Right lobe of liver (tissue), 6 donors: ENCODE results near the gene DAAM1. TPM values are rescaled to one million over a fixed set of nuclear protein-coding genes. Genes with fewer than 3 reads are reported as not detected.

Source experiments
- ATAC-seq, 4 donors: fragments of 200-7000 bp; cut with Tn5 transposase; one replicate each; pipeline ENCODE4 v1.9.1; 2020; ENCODE audit warnings: mild to moderate bottlenecking in 4 of 4, moderate library complexity in 4 of 4
- DNase-seq, 3 donors: peaks; one replicate each; pipeline ENCODE4 v3.0.0-alpha.2; 2020
- H3K27ac ChIP-seq, 3 donors: fragments of 200-600 bp; one replicate each; pipeline ENCODE4 v1.8.0; 2022
- H3K27me3 ChIP-seq, 2 donors: fragments of 200-600 bp; one replicate each; pipeline ENCODE4 v1.8.0; 2022
- H3K36me3 ChIP-seq, 4 donors: fragments of 200-600 bp; sonication (generic) in 1 of 4; one replicate each; pipeline versions ENCODE4 v1.5.1 to v1.8.0; 2017 to 2022; ENCODE audit warnings: control low read depth in 1 of 4
- H3K4me1 ChIP-seq, 4 donors: fragments of 200-600 bp; sonication (generic) in 1 of 4; one replicate each; pipeline versions ENCODE4 v1.5.1 to v1.8.0; 2017 to 2022; ENCODE audit warnings: control low read depth in 1 of 4
- H3K4me3 ChIP-seq, 3 donors: fragments of 200-600 bp; one replicate each; pipeline ENCODE4 v1.8.0; 2022
- H3K9me3 ChIP-seq, 4 donors: fragments of 200-600 bp; sonication (generic) in 1 of 4; one replicate each; pipeline versions ENCODE4 v1.5.1 to v1.8.0; 2017 to 2022; ENCODE audit warnings: control low read depth in 1 of 4
- POLR2A ChIP-seq: fragments of 450-650 bp; IDR thresholded peaks from one replicate; pipeline ENCODE4 v1.6.1; 2017; ENCODE audit warnings: antibody characterized with exemption, mild to moderate bottlenecking
- WGBS: methylation state at CpG from one replicate; pipeline ENCODE4 v1.1.6; 2018; ENCODE audit warnings: low coverage, low lambda C conversion rate; ENCODE audit not compliant: insufficient coverage; ENCODE audit errors: missing lambda C conversion rate; 5-methylcytosine and 5-hydroxymethylcytosine counted together
- intact Hi-C, 2 donors: fragments of 100-400 bp; cut with DNase I; formaldehyde crosslinking; loops; one replicate each; pipeline versions ENCODE4 v1.11.2 to v1.14.1; 2022
- total RNA-seq, 6 experiments: library from RNA; depleted of rRNA in 2 of 6; stranded (reverse); fragments of >200 nt in 2 of 6; fragmentation: NEBNext Ultra II Directional in 3 of 6; extraction: Animal tissue kit (Norgen Biotek cat#: 25700) in 3 of 6; gene quantifications; one replicate each; pipeline versions ENCODE4 v1.1.0 to v1.2.4, GENCODE V29; 2016 to 2023
- TF ChIP-seq, protein P1 (sequence below), 4 donors: fragments of 200-600 bp in 3 of 4; fragments of 450-650 bp in 1 of 4; IDR thresholded peaks; one replicate each; pipeline versions ENCODE4 v1.5.1 to v1.8.0; 2016 to 2022; ENCODE audit warnings: antibody characterized with exemption in 4 of 4, mild to moderate bottlenecking in 2 of 4
- donor health status: DM: no; HTN: yes; CAD: no.
- donor health status: DM: no; HTN: no; CAD: no.
- donor health status: DM: no; HTN: no; CAD: no.
- donor health status: DM: no; HTN: yes; CAD: no.
- donor health status: DM: no; HTN: yes; CAD: no.

DAAM1 gene
- total RNA-seq, 6 experiments from 2014 or later: 17.2 to 43.6 (median 25.3) TPM

DNA sequence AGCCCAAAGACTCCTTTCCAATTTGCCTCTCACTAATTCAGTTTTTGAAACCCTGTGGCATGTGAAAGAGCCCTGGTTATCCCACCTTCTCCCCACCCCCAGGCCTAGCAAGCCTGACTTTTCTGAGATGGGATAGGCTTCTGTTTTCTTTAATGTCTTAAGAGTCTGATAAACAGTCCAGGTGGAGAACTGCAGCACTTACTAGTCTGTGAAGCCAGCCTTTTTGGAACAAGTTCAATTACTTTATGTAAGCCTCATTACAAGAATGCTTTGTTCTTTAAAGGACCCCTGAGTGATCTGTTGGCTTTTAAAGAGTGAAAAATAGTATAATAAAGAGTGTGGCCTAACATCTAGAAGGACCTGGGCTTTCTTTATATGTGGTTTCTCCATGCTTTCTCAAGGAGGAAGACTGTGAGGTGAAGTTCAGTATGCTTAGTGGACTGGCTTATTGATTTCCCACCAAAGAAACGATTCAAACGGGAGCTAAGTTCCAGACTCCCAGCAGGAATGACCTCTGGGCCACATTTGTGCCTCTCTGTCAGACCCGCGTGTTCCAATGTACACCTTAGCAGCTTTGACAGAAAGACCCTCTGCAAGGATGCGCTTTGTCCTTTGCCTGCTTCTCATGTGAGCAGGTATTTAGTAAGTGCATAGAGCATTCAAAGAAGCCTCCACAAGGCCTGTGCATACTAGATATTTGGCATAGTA is 129.5 kb downstream of the DAAM1 start:
- Histone ChIP-seq H3K9me3 (no peaks in the 10 kb centered on the region), H3K27me3 (no peaks in the 10 kb centered on the region), H3K4me1 (peaks cover 2 to 64% (median 27%) of the 10 kb centered on the region in 4 donors), H3K4me3 (no peak overlapping the region), H3K27ac (peak overlapping the region in 1 of 3 donors; percentile 60), H3K36me3 (peaks cover 0 to under 1% (median 0%) of the 10 kb centered on the region in 4 donors)
- intact Hi-C loops: no loop called here
- WGBS: 18% methylated on average over 5 of the region's 5 CpGs
- no peak for TF ChIP-seq POLR2A
- TF ChIP-seq, protein P1, sequence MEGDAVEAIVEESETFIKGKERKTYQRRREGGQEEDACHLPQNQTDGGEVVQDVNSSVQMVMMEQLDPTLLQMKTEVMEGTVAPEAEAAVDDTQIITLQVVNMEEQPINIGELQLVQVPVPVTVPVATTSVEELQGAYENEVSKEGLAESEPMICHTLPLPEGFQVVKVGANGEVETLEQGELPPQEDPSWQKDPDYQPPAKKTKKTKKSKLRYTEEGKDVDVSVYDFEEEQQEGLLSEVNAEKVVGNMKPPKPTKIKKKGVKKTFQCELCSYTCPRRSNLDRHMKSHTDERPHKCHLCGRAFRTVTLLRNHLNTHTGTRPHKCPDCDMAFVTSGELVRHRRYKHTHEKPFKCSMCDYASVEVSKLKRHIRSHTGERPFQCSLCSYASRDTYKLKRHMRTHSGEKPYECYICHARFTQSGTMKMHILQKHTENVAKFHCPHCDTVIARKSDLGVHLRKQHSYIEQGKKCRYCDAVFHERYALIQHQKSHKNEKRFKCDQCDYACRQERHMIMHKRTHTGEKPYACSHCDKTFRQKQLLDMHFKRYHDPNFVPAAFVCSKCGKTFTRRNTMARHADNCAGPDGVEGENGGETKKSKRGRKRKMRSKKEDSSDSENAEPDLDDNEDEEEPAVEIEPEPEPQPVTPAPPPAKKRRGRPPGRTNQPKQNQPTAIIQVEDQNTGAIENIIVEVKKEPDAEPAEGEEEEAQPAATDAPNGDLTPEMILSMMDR (IDR thresholded peaks at IDR 0.05): no peak
- ATAC-seq: peak in 1 of 4 donors; percentile 3
- no peak for DNase-seq

DNA sequence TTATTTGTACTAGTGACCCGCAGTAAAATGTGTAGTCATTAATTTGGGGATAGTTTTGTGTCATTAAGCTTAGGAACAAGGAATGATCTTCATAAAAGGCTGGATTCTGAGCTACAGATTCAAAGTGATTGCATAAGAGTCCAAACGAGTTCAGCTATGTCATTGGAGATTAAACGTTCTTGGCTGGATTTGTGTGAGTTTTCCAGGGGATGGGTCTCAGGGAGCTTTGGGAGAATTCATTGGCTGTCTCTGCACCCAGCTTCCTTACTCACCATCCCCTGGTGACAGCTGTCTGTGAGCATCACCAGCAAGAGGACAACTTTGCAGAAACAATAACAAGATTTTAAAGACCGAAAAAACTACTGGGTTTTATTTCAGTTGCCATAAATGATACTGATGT is 130.4 kb downstream of the DAAM1 start:
- intact Hi-C loops: no loop called here
- no peak overlapping the region for H3K4me3 ChIP-seq
- H3K4me1 ChIP-seq: peaks cover 2 to 55% (median 22%) of the 10 kb centered on the region in 4 donors
- TF ChIP-seq, protein P1 (IDR thresholded peaks at IDR 0.05): no peak
- no peak for TF ChIP-seq POLR2A
- no peaks in the 10 kb centered on the region for H3K27me3 ChIP-seq
- H3K36me3 ChIP-seq: peaks cover 0 to 6% (median 0%) of the 10 kb centered on the region in 4 donors
- peak overlapping the region in 1 of 3 donors; percentile 60 for H3K27ac ChIP-seq
- DNase-seq: no peak
- H3K9me3 ChIP-seq: no peaks in the 10 kb centered on the region
- peak; percentile 28 to 60 (median 55) for ATAC-seq
- WGBS: 41% methylated on average over 4 of the region's 4 CpGs

DNA sequence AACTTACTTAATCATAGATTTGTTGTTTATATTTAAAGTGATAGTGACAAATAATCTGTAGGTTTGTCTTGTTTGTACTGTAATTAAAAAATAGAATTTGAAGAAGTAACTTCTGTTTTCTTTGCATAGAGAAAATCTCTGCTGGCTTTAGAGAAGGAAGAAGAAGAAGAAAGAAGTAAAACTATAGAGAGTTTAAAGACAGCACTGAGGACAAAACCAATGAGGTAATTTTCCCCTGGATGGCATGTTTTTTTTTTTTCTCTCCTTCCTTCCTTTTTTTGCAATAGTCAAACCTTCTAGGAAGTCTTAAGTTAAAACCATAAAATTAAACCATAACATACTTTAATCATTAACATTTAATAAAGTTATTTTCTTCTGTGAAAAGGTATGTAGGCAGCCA is 131.9 kb downstream of the DAAM1 start:
- intact Hi-C loops: no loop called here
- Histone ChIP-seq H3K27me3 (no peaks in the 10 kb centered on the region), H3K9me3 (no peaks in the 10 kb centered on the region), H3K4me3 (no peak overlapping the region), H3K36me3 (peaks cover 0 to 6% (median 0%) of the 10 kb centered on the region in 4 donors), H3K4me1 (peaks cover 0 to 42% (median 15%) of the 10 kb centered on the region in 4 donors), H3K27ac (peak overlapping the region in 2 of 3 donors; percentile 2 to 21)
- ATAC-seq (no peak), DNase-seq (no peak)
- TF ChIP-seq POLR2A: no peak
- TF ChIP-seq, protein P1 (IDR thresholded peaks at IDR 0.05): no peak

DNA sequence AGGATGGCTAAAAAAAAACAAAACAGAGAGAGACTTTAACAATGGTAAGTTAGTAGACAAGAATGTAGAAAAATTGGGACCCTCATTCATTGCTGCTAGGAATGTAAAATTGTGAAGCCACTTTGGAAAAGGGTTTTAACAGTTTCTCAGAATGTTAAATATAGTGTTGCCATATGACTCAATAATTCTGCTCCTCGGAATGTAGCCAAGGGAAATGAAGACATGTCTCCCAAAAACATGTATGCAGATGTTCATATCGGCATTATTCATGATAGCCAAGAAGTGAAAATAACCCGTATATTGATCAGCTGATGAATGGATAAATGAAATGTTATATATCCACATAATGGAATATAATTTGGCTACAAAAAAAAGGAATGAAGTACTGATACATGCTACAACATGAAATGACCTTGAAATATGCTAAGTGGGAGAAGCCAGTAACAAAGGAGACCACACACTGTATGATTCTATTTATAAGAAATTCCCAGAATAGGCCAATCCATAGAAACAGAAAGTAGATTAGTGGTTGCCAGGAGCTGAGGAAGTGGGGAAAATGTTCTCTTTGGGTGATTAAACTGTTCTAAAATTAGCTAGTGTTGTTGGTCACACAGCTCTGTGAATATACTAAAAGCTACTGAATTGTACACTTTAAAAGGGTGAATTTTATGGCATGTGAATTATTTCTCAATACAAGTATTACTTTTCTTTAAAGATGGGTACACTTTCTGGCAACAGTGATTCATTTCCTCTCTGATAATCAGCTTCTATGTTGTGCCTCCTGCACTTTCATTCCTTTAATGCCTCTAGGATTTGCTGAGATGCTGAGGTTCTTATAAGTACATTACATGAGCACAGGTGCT is 132.5 kb downstream of the DAAM1 start:
- 41% methylated on average over 3 of the region's 3 CpGs for WGBS
- TF ChIP-seq POLR2A: no peak
- TF ChIP-seq, protein P1 (IDR thresholded peaks at IDR 0.05): no peak
- Histone ChIP-seq H3K4me3 (no peak overlapping the region), H3K36me3 (peaks cover 0 to 11% (median 0%) of the 10 kb centered on the region in 4 donors), H3K9me3 (no peaks in the 10 kb centered on the region), H3K27me3 (no peaks in the 10 kb centered on the region), H3K4me1 (peaks cover 0 to 36% (median 12%) of the 10 kb centered on the region in 4 donors), H3K27ac (peak overlapping the region in 2 of 3 donors; percentile 26 to 45)
- intact Hi-C loops: no loop called here
- peak; percentile 25 to 69 (median 52) for ATAC-seq
- no peak for DNase-seq
